Spleen (tissue), 11 donors: ENCODE results near the gene AKAP5. TPM values are rescaled to one million over a fixed set of nuclear protein-coding genes. Genes with fewer than 3 reads are reported as not detected.

Experiments used
- DNase-seq: peaks from one replicate; pipeline ENCODE4 v3.0.0-alpha.2; 2020
- H3K27ac ChIP-seq, 8 donors: fragments of 200-600 bp; sonication (generic) in 7 of 8; 1 replicate in 4 of 8; 2 replicates in 4 of 8; pipeline versions ENCODE4 v1.5.0 to v1.8.0; 2016 to 2021; ENCODE audit warnings: inconsistent platforms in 4 of 8, mild to moderate bottlenecking in 4 of 8, moderate library complexity in 1 of 8
- H3K27me3 ChIP-seq, 7 donors: fragments of 200-600 bp; sonication (generic) in 6 of 7; replicated peaks in 1 of 7; 1 replicate in 4 of 7; 2 replicates in 3 of 7; pipeline versions ENCODE4 v1.5.0 to v1.8.0; 2016 to 2021; ENCODE audit warnings: inconsistent platforms in 3 of 7, mild to moderate bottlenecking in 1 of 7
- H3K36me3 ChIP-seq, 6 donors: fragments of 200-600 bp; sonication (generic) in 5 of 6; 1 replicate in 4 of 6; 2 replicates in 2 of 6; pipeline versions ENCODE4 v1.5.0 to v1.8.0; 2016 to 2021; ENCODE audit warnings: inconsistent platforms in 2 of 6
- H3K4me1 ChIP-seq, 6 donors: fragments of 200-600 bp; sonication (generic) in 5 of 6; 1 replicate in 3 of 6; 2 replicates in 3 of 6; pipeline versions ENCODE4 v1.5.0 to v1.8.0; 2016 to 2021; ENCODE audit warnings: inconsistent platforms in 3 of 6
- H3K4me3 ChIP-seq, 8 donors: fragments of 200-600 bp; sonication (generic) in 7 of 8; 1 replicate in 4 of 8; 2 replicates in 4 of 8; pipeline versions ENCODE4 v1.5.0 to v1.8.0; 2016 to 2021; ENCODE audit warnings: inconsistent platforms in 4 of 8, mild to moderate bottlenecking in 4 of 8, moderate library complexity in 2 of 8
- H3K9me3 ChIP-seq, 8 donors: fragments of 200-600 bp; sonication (generic) in 7 of 8; 1 replicate in 4 of 8; 2 replicates in 4 of 8; pipeline versions ENCODE4 v1.5.0 to v1.8.0; 2016 to 2021; ENCODE audit warnings: inconsistent platforms in 4 of 8
- CTCF ChIP-seq, 11 experiments: fragments of 200-600 bp in 7 of 11; fragments of 450-650 bp in 4 of 11; sonication (generic) in 4 of 11; IDR thresholded peaks in 8 of 11; conservative IDR thresholded peaks in 3 of 11; 1 replicate in 7 of 11; 2 replicates in 4 of 11; pipeline versions ENCODE4 v1.4.0 to v1.8.0; 2016 to 2021; ENCODE audit warnings: antibody characterized with exemption in 11 of 11, inconsistent platforms in 4 of 11, mild to moderate bottlenecking in 1 of 11
- POLR2A ChIP-seq, 3 donors: fragments of 450-650 bp; IDR thresholded peaks; one replicate each; pipeline ENCODE4 v1.5.1; 2017; ENCODE audit warnings: antibody characterized with exemption in 3 of 3, mild to moderate bottlenecking in 1 of 3
- POLR2AphosphoS5 ChIP-seq, 3 donors: sonication (generic); formaldehyde crosslinking; IDR thresholded peaks; one replicate each; pipeline ENCODE4 v1.5.1; 2017; ENCODE audit warnings: antibody characterized with exemption in 3 of 3
- WGBS, 5 donors: extraction: QIAGEN DNeasy Blood & Tissue Kit in 3 of 5; methylation state at CpG; one replicate each; pipeline versions ENCODE4 v1.1.5 to v1.1.7; 2013 to 2018; 5-methylcytosine and 5-hydroxymethylcytosine counted together
- intact Hi-C: fragments of 100-400 bp; cut with DNase I; formaldehyde crosslinking; loops from one replicate; pipeline ENCODE4 v1.15.0; 2023; ENCODE audit warnings: low total_unique reads
- polyA plus RNA-seq, 3 donors: library from polyadenylated mRNA; stranded (reverse); fragments of 200-250 nt; gene quantifications; one replicate each; pipeline ENCODE4 v1.2.1, GENCODE V29; 2013
- total RNA-seq, 7 donors: library from RNA; depleted of rRNA in 3 of 7; stranded (reverse); fragments of >200 nt in 3 of 7; fragmentation: NEBNext Ultra II Directional in 4 of 7; extraction: Animal tissue kit (Norgen Biotek cat#: 25700) in 4 of 7; gene quantifications; one replicate each; pipeline versions ENCODE4 v1.1.0 to v1.2.1, GENCODE V29; 2016 to 2021
- donor health status: healthy with polysubstance abuse.
- donor health status: DM: no; HTN: no; CAD: no; lungs with moderate emphysema.
- donor health status: DM: no; HTN: no; CAD: no.
- donor health status: Bipolar disorder and iron deficiency.
- donor health status: healthy.
- donor health status: DM: no; HTN: no; CAD: no.
- donor health status: DM: yes; HTN: yes; CAD: no.

AKAP5 gene
- total and polyA plus RNA-seq, 10 donors: 0.39 to 3.7 (median 1.3) TPM

- H3K27ac ChIP-seq: peak overlapping the region; percentile 99 to 100 (median 99)
- 39 to 54% (median 41%) methylated on average over 6 of the region's 6 CpGs for WGBS, 5 donors
These were observed 37.2 kb downstream of the AKAP5 start for GRCh38 chr14:64502456-64502855.

GRCh38 chr14:64502887-64503433, 37.7 kb downstream of the AKAP5 start:
- H3K4me3 ChIP-seq: peak overlapping the region; percentile 55 to 88 (median 80)
- peak; percentile 78 for DNase-seq
- H3K9me3 ChIP-seq: no peaks in the 10 kb centered on the region
- WGBS, 5 donors: 1% methylated on average over 21 to 29 of the region's 29 CpGs
- peak overlapping the region; percentile 99 to 100 (median 99) for H3K27ac ChIP-seq
- no peaks in the 10 kb centered on the region for H3K27me3 ChIP-seq
- peaks cover 0 to 14% (median 4%) of the 10 kb centered on the region in 6 donors for H3K36me3 ChIP-seq
- peaks cover 34 to 80% (median 63%) of the 10 kb centered on the region in 6 donors for H3K4me1 ChIP-seq
- intact Hi-C loops: no loop called here
- TF ChIP-seq POLR2A (IDR thresholded peaks at IDR 0.05): no peak
- no peak for TF ChIP-seq POLR2AphosphoS5 (IDR thresholded peaks at IDR 0.05)
- TF ChIP-seq CTCF (IDR thresholded peaks at IDR 0.05 in 8 of 11, conservative IDR thresholded peaks at IDR 0.05 in 3 of 11): no peak

More at GRCh38 chr14:64502456-64502855, 37.2 kb downstream of the AKAP5 start:
- TF ChIP-seq POLR2AphosphoS5 (IDR thresholded peaks at IDR 0.05) (no peak), CTCF (IDR thresholded peaks at IDR 0.05 in 8 of 11, conservative IDR thresholded peaks at IDR 0.05 in 3 of 11) (no peak), POLR2A (IDR thresholded peaks at IDR 0.05) (no peak)
- Histone ChIP-seq H3K4me3 (peak overlapping the region; percentile 55 to 88 (median 80)), H3K27me3 (no peaks in the 10 kb centered on the region), H3K36me3 (peaks cover 0 to 19% (median 7%) of the 10 kb centered on the region in 6 donors), H3K4me1 (peaks cover 31 to 80% (median 58%) of the 10 kb centered on the region in 6 donors), H3K9me3 (no peaks in the 10 kb centered on the region)
- intact Hi-C loops: no loop called here
- DNase-seq: no peak

GRCh38 chr14:64503434-64504309, 38.4 kb downstream of the AKAP5 start, which contains the start of gene ZBTB25:
Gene ZBTB25 (minus strand): TSS chr14:64503838. CDS start chr14:64490533, 13,305 bp downstream.
- WGBS, 5 donors: 0 to 1% (median 0%) methylated on average over 39 to 87 of the region's 87 CpGs
- intact Hi-C loops: no loop called here

More at GRCh38 chr14:64503434-64504309, 38.4 kb downstream of the AKAP5 start, which contains the start of gene ZBTB25:
- TF ChIP-seq POLR2AphosphoS5 (IDR thresholded peaks at IDR 0.05) (peak; percentile 91 to 95 (median 92)), CTCF (IDR thresholded peaks at IDR 0.05 in 8 of 11, conservative IDR thresholded peaks at IDR 0.05 in 3 of 11) (no peak), POLR2A (IDR thresholded peaks at IDR 0.05) (peak; percentile 50 to 84 (median 53))
- no peaks in the 10 kb centered on the region for H3K27me3 ChIP-seq
- no peaks in the 10 kb centered on the region for H3K9me3 ChIP-seq
- peak within 1 kb of the TSS; percentile 99 to 100 (median 99) for H3K27ac ChIP-seq
- peaks cover 0 to 7% (median 3%) of the 10 kb centered on the region in 6 donors for H3K36me3 ChIP-seq
- peak within 1 kb of the TSS; percentile 55 to 88 (median 80) for H3K4me3 ChIP-seq
- H3K4me1 ChIP-seq: peaks cover 42 to 80% (median 68%) of the 10 kb centered on the region in 6 donors
- DNase-seq: peak; percentile 99
